GM19438 (cell line): ENCODE results near the gene ECE2.
A peak's percentile ranks its signal among the peaks of the same experiment; 100 is the strongest.
"Not testable (repeated sequence)": the region's sequence is repeated elsewhere in the genome, so short reads cannot be mapped to it uniquely, and the experiment has no call there.

Source experiments
- ATAC-seq: cut with Tn5 transposase; IDR thresholded peaks from one replicate; pipeline ENCODE4 v1.9.1; 2021; ENCODE audit warnings: low read depth; ENCODE audit not compliant: unreplicated experiment

The ECE2 gene

DNA sequence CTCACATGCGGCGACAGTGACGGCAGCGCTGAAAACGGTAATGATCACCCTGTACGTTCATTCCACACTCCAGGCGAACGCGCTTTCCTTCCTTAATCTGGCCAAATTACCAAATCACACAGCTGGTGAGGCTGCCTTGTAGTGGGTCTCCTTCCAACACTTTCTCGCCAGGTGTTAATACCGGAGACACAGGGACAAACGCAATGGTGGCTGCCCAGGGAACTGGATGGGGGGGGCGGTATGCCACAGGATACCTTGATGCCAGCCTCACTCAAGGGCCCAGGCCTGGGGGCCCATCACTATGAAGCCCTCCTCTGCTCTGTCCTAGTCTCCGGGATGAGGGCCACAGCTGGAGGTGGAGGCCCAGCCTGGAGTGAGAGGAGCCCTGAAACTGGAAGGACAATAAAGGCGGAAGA, 13.1 kb upstream of the ECE2 start:
- no peak for ATAC-seq

GRCh38 chr3:184267249-184267648, 8.6 kb upstream of the ECE2 start:
- not testable (repeated sequence) for ATAC-seq

GRCh38 chr3:184272269-184272668, 3.6 kb upstream of the ECE2 start:
- no peak for ATAC-seq

GRCh38 chr3:184275381-184275701, 481 bp upstream of the ECE2 start:
- no peak for ATAC-seq

GRCh38 chr3:184277366-184277765, 1.5 kb downstream of the ECE2 start:
- no peak for ATAC-seq

DNA sequence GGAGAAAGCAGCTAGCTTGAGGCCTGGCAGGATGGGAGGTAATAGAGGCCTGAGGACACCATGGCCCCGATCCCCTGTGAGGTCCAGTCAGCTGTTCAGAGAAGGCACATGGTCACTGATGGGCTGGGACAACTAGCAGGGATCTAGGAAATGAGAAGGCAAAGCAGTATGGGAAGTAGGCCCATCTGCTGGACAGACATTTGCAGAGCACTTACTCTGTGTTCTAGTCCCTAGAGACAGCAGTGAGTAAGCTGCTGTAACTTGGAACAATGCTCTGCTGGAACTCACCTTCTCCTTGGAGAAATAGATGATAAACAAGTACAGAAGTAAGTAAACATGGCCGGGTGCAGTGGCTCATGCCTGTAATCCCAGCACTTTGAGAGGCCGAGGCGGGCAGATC, 7.1 kb downstream of the ECE2 start:
- ATAC-seq = no peak

DNA sequence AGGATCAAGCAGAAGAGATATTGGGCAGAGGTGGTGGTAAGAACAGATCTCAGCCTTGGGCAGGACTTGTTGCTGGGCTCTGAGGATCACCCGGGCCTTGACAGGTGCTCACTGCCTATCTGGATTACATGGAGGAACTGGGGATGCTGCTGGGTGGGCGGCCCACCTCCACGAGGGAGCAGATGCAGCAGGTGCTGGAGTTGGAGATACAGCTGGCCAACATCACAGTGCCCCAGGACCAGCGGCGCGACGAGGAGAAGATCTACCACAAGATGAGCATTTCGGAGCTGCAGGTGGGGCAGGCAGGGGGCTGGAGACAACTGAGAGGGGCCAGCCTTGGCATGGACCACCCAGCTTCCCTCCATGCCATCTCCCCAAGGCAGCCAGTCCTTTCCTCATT, 7.9 kb downstream of the ECE2 start:
- ATAC-seq = no peak

- no peak for ATAC-seq
Measured at GRCh38 chr3:184284696-184285095, 8.9 kb downstream of the ECE2 start.

DNA sequence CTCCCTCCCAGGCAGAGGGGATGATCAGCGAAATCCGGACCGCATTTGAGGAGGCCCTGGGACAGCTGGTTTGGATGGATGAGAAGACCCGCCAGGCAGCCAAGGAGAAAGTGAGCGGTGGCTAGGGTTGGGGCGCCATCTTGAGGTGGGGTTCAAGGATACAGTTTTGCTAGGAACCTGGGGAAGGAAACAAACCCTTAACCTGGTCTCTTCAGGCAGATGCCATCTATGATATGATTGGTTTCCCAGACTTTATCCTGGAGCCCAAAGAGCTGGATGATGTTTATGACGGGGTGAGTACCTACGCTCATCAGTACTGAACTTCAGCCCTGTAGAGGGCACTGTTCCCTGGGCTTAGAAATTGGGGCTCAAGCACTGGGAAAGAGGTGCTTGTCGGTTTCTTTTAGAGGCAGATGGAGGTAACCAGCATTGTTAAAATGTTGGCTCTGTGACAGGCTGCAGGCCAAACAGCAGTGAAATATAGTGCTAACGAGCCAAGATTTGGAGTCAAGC, 13.7 kb downstream of the ECE2 start:
- no peak for ATAC-seq

- ATAC-seq = no peak
Measured at GRCh38 chr3:184290331-184290730, 14.5 kb downstream of the ECE2 start.

DNA sequence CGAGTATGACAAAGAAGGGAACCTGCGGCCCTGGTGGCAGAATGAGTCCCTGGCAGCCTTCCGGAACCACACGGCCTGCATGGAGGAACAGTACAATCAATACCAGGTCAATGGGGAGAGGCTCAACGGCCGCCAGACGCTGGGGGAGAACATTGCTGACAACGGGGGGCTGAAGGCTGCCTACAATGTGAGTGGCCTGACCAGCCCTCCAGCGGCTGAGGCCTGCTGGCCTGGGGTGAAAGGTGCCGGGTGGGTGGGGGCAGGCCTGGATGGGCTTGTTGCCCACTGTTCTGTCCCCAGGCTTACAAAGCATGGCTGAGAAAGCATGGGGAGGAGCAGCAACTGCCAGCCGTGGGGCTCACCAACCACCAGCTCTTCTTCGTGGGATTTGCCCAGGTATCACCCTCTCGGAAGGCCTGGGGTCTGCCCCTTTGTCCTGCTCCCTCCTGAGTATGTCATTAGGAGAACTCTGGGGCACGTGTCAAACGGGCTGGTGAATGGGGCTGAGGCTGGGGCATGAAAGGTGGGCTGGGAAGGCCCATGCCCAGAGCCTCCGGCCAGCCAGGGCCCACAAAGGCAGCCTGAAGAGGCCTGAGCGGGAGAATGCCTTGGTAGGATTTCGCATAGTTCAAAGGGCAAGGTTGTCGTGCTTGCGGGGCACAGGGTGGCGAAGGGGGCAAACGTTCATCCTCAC, 15.4 kb downstream of the ECE2 start:
- no peak for ATAC-seq

DNA sequence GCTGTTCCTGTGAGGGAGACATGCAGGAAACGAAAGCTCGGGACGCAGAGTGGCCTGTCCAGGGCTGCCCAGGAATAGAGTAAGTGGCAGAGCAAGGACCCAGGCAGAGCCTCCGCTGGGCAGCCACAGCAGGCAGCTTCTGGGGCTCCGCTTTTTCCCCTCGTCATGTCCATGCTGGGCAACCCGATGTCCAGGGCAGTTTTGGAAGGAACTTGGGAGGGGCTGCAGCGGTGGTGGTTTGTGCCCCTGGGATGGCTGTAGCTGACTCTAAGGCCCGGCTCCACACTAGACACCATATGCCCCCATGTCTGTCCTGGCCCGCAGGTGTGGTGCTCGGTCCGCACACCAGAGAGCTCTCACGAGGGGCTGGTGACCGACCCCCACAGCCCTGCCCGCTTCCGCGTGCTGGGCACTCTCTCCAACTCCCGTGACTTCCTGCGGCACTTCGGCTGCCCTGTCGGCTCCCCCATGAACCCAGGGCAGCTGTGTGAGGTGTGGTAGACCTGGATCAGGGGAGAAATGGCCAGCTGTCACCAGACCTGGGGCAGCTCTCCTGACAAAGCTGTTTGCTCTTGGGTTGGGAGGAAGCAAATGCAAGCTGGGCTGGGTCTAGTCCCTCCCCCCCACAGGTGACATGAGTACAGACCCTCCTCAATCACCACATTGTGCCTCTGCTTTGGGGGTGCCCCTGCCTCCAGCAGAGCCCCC, 16.1 kb downstream of the ECE2 start:
- no peak for ATAC-seq

DNA sequence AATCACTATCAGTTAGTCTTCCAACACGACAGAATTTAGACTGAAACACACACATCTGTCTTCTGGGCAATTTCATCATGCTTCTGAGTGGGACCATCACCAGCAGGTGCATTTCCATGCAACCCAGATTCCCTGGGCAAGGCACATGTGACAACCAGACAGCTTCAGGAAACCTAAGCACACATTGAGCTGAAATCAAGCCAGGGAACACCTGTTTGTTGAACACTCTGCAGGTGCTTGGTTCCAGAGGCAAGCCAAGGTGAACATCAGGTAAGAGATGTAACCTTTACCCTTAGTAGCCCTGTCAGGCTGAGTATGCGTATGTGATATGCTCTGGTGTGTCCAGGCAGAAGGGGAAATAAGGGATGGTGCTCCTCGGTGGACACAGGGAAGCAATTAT, 19.9 kb downstream of the ECE2 start:
- ATAC-seq = no peak

GRCh38 chr3:184296616-184297015, 20.8 kb downstream of the ECE2 start:
- no peak for ATAC-seq

DNA sequence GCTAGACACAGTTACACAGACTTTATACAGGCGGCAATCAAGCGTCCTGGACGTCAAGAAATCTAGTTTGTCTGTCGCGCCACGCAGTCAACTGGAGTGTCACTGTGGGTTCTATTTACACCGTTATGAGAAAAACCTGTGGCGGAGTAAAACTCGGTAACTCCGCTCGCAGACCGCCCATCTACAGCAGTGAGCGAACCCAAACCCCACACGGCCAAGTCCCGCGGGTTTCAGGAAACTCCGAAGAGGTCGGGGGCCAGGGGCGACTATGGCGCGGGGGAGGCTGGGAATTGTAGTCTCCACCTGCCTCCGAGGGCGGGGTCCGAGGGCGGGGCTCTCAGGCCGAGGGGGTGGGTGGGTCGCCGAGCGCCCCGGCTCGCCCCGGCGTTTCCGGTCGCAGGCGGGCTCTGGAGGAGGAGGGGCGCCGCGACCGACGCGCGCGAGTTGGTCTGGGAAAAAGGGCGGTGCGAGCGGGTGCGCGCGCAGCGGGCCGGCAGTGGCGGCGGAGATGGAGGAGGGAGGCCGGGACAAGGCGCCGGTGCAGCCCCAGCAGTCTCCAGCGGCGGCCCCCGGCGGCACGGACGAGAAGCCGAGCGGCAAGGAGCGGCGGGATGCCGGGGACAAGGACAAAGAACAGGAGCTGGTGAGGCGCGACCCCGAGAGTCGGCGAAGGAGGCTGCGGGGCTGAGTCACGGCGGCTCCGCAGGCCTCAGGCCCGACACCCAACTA, 23.1 kb downstream of the ECE2 start, which contains the start of gene PSMD2:
Gene PSMD2, plus strand, starts transcription at position 483 of the 729 bp plus-strand sequence. Its CDS starts 26 bp downstream, at position 509.
- peak; percentile 93 for ATAC-seq

DNA sequence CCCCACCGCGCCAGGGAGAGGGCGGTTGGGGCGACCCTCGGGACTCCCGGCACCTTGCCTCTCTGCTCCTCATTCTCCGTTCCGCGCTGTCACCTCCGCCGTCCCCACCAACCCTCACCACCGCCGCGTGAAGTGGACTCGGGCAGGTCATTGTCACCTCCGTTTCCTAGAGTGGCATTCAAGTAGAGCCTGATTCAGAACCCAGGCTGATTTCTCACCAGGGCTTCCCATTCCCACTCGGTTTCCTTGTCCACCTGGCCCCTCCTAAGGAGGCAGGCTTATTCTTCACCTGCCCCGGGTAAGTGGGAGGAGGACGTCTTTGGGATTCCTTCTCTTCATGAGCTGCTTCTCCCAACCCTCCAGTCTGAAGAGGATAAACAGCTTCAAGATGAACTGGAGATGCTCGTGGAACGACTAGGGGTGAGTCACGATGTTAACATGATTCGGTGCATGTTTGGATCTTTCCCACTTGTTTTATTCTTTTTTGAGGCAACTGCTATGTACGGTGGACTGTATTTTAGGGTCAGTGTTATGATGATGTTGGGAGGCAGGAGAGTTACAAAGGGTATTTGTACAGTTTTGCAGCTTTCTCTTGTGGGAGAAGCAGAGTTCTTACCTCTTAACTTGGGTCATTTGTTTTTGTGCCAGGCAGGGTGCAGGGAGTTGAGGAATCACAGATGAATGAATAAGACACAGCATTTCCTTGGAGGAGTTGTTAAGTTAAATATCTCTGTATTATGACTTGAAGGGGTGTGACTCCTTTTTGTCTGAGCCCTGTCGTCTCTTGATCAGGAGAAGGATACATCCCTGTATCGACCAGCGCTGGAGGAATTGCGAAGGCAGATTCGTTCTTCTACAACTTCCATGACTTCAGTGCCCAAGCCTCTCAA, 23.9 kb downstream of the ECE2 start:
- ATAC-seq = no peak

DNA sequence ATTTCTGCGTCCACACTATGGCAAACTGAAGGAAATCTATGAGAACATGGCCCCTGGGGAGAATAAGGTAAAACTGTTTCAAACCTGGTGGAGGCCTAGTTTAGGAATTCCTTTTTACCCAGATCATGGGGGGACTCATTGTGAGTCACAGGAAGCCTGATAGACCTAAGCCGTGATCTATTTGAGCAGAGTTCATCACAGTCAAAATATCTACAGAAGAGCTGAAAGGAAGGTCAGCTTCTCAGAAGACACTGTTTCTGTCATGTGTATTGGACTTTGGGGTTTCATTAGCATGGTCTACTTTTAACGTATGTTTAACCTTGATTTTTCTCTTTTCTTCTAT, 24.5 kb downstream of the ECE2 start:
- ATAC-seq = no peak

- no peak for ATAC-seq
Measured at GRCh38 chr3:184305577-184305976, 29.8 kb downstream of the ECE2 start.

GRCh38 chr3:184306341-184306972, 30.6 kb downstream of the ECE2 start:
- ATAC-seq = no peak

- ATAC-seq = no peak
Measured at GRCh38 chr3:184307915-184308314, 32.1 kb downstream of the ECE2 start.
